ENCODE results near the gene MARCHF3.

Gene MARCHF3

DNA sequence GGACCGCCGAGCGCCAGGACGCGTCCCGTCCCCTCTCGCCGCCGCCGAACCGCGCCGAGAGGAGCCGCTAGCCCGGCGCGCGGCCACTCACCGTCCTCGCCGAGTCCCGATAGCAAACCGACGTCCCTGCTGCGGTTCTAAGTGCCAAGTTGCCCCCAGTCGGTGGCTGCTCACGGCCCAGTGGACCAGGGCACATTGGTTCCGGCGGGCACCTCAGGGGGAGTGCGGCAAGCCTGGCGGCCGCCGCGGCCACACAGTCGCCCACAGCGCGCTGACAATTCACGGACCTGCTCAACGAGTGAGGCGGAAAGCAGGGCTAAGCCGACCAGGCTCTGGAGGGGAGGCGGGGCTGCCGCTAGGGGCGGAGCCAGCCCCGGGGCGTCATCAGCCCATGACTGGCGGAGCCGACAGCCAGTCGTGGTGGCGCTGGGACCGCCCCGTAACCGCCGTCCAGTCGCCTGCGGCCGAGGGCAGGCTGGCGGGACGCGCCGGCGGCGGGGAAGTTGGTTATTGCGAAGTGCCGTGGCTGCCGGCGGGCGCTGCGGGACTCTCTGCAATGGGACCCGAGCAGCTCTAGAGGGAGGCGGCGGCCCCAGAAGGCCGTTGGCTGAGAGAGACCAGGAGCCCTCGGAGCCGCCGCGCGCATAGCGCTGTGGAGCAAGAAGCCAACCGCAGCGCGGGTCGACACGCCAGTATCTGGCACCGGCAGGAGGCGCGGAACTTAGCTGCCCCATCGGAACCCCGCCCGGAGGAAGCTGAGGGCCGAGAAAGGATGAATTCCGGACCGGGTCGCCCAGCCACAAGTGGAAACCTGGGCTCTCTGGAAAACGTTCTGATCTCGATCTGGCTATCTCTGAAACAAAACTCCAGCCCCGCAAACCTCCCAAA, at the start of gene MARCHF3:
MARCHF3 (minus strand) TSS at position 300 of the 888 bp plus-strand sequence. CDS start 112,387 bp downstream, outside the sequence.
- TF ChIP-seq ZFP3 (CRISPR knock-in tag; IDR thresholded peaks at IDR 0.05), result 0 out of 2 replicates have a peak, but pooled peaks have one; percentile 14
- no peak for TF ChIP-seq OSR1 (CRISPR knock-in tag; IDR thresholded peaks at IDR 0.05)
- no peak for TF ChIP-seq TOX (CRISPR knock-in tag; IDR thresholded peaks at IDR 0.05; ENCODE audit: borderline replicate concordance)
- no peak for TF ChIP-seq ARNTL (CRISPR knock-in tag; IDR thresholded peaks at IDR 0.05; ENCODE audit: borderline replicate concordance, low read depth)
- TF ChIP-seq, protein P1, sequence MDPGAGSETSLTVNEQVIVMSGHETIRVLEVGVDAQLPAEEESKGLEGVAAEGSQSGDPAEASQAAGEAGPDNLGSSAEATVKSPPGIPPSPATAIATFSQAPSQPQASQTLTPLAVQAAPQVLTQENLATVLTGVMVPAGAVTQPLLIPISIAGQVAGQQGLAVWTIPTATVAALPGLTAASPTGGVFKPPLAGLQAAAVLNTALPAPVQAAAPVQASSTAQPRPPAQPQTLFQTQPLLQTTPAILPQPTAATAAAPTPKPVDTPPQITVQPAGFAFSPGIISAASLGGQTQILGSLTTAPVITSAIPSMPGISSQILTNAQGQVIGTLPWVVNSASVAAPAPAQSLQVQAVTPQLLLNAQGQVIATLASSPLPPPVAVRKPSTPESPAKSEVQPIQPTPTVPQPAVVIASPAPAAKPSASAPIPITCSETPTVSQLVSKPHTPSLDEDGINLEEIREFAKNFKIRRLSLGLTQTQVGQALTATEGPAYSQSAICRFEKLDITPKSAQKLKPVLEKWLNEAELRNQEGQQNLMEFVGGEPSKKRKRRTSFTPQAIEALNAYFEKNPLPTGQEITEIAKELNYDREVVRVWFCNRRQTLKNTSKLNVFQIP (CRISPR knock-in tag; IDR thresholded peaks at IDR 0.05; ENCODE audit: borderline replicate concordance, low read depth), result no peak
- no peak for TF ChIP-seq GLIS3 (CRISPR knock-in tag; IDR thresholded peaks at IDR 0.05)
- no peak for TF ChIP-seq ZNF8 (CRISPR knock-in tag; IDR thresholded peaks at IDR 0.05)
- no peak for TF ChIP-seq ZNF70 (CRISPR knock-in tag; IDR thresholded peaks at IDR 0.05)
- TF ChIP-seq ZC3H10 (CRISPR knock-in tag; IDR thresholded peaks at IDR 0.05), result no peak
- peak; percentile 14; the same call in 1 of the 2 replicates for TF ChIP-seq TSHZ2 (CRISPR knock-in tag; IDR thresholded peaks at IDR 0.05)
- peak; percentile 68; the same call in 1 of the 2 replicates for TF ChIP-seq PATZ1 (CRISPR knock-in tag; IDR thresholded peaks at IDR 0.05; ENCODE audit: borderline replicate concordance)
- 0 out of 2 replicates have a peak, but pooled peaks have one; percentile 49 for TF ChIP-seq CSDC2 (CRISPR knock-in tag; IDR thresholded peaks at IDR 0.05)
- ATAC-seq, result peak; percentile 96

- ATAC-seq, result no peak
- TF ChIP-seq TCF4 (CRISPR knock-in tag; IDR thresholded peaks at IDR 0.05; ENCODE audit: borderline replicate concordance) (no peak), PPARA (CRISPR knock-in tag; IDR thresholded peaks at IDR 0.05; ENCODE audit: borderline replicate concordance) (no peak), ZFP3 (CRISPR knock-in tag; IDR thresholded peaks at IDR 0.05) (no peak), ZFP30 (CRISPR knock-in tag; IDR thresholded peaks at IDR 0.05) (no peak), TSHZ2 (CRISPR knock-in tag; IDR thresholded peaks at IDR 0.05) (no peak), ZNF8 (CRISPR knock-in tag; IDR thresholded peaks at IDR 0.05) (no peak), RARB (CRISPR knock-in tag; IDR thresholded peaks at IDR 0.05) (no peak), ZNF565 (CRISPR knock-in tag; conservative IDR thresholded peaks at IDR 0.05; ENCODE audit: low read depth) (no peak), ZC3H10 (CRISPR knock-in tag; IDR thresholded peaks at IDR 0.05) (no peak), CSDC2 (CRISPR knock-in tag; IDR thresholded peaks at IDR 0.05) (no peak), ISL1 (CRISPR knock-in tag; IDR thresholded peaks at IDR 0.05) (no peak), ARNTL (CRISPR knock-in tag; IDR thresholded peaks at IDR 0.05; ENCODE audit: borderline replicate concordance, low read depth) (no peak), BACH2 (CRISPR knock-in tag; IDR thresholded peaks at IDR 0.05; ENCODE audit: borderline replicate concordance) (no peak)
These were observed 49.7 kb upstream of the MARCHF3 start for GRCh38 chr5:127079994-127080491.
